ENCODE results near the gene DSG4.

- TF ChIP-seq POLR2AphosphoS5 (IDR thresholded peaks at IDR 0.05; ENCODE audit: borderline replicate concordance, low read depth, low read length), result no peak
- no peak for TF ChIP-seq EZH2 (IDR thresholded peaks at IDR 0.05)
Measured at GRCh38 chr18:31403409-31403808, 26.8 kb downstream of the DSG4 start.

Data from SK-N-MC (cell line).